Endothelial cell of umbilical vein (primary cell): Measurements from ENCODE around the gene TMIGD3. TPM values are rescaled to one million over a fixed set of nuclear protein-coding genes. Genes with fewer than 3 reads are reported as not detected.

Experiments used
- BruUV-seq: library from RNA; stranded (reverse); fragments of 400-500 nt; replicated peaks from 2 replicates; lab custom pipeline; 2021; lab: Mats Ljungman, UMichigan
- CTCF ChIA-PET: fragments of 300-600, 350-600 bp; sonication (Branson Sonifier 250); formaldehyde crosslinking; loops from one replicate; lab custom pipeline; 2021; ENCODE audit warnings: antibody characterized with exemption, inconsistent platforms; lab: Charles Lee
- POLR2A ChIA-PET: fragments of 300-600, 350-600 bp; sonication (Branson Sonifier 250); formaldehyde crosslinking; loops from one replicate; lab custom pipeline; 2021; ENCODE audit warnings: antibody characterized with exemption, inconsistent platforms; lab: Charles Lee
- DNase-seq: peaks from one replicate; pipeline ENCODE4 v3.0.0-alpha.2; 2011; ENCODE audit warnings: low read depth, low spot score
- FAIRE-seq: peaks from 2 replicates; lab custom pipeline; 2011; peaks lifted over from hg19 to GRCh38; lab: Jason Lieb, UNC
- H2AFZ ChIP-seq: 2 replicates; pipeline ENCODE4 v1.6.0; 2012; ENCODE audit warnings: low read depth, low read length, control low read depth, inconsistent platforms
- H3K27ac ChIP-seq: 2 replicates; pipeline ENCODE4 v1.5.1; 2011; ENCODE audit warnings: low read depth, mild to moderate bottlenecking, control low read depth, low read length, moderate library complexity; ENCODE audit not compliant: insufficient read depth
- H3K27me3 ChIP-seq, 2 experiments: 2 replicates each; pipeline versions ENCODE4 v1.6.0 to v1.6.1; 2011; ENCODE audit warnings: low read length in 2 of 2, mixed read lengths in 1 of 2; ENCODE audit not compliant: control insufficient read depth in 2 of 2, insufficient read depth in 2 of 2
- H3K36me3 ChIP-seq, 2 experiments: 2 replicates in 1 of 2; 3 replicates in 1 of 2; pipeline ENCODE4 v1.5.1; 2011; ENCODE audit warnings: low read length in 2 of 2, mild to moderate bottlenecking in 1 of 2, moderate library complexity in 1 of 2; ENCODE audit not compliant: control insufficient read depth in 2 of 2, insufficient read depth in 2 of 2; ENCODE audit errors: extremely low read depth in 1 of 2
- H3K4me1 ChIP-seq: 3 replicates; pipeline ENCODE4 v1.5.1; 2011; ENCODE audit warnings: mild to moderate bottlenecking, low read length; ENCODE audit not compliant: control insufficient read depth, insufficient read depth; ENCODE audit errors: extremely low read depth
- H3K4me2 ChIP-seq: 2 replicates; pipeline ENCODE4 v1.6.1; 2011; ENCODE audit warnings: low read length, control low read depth, mixed read lengths; ENCODE audit not compliant: insufficient read depth
- H3K4me3 ChIP-seq, 3 experiments: fragments of 200-600 bp in 1 of 3; sonication (generic), shearing (Covaris generic) in 1 of 3; replicated peaks in 1 of 3; 2 replicates each; pipeline ENCODE4 v1.5.1; 2011 to 2016; ENCODE audit warnings: control low read depth in 3 of 3, low read length in 3 of 3, mild to moderate bottlenecking in 2 of 3, inconsistent platforms in 1 of 3, low read depth in 1 of 3, moderate library complexity in 1 of 3; ENCODE audit not compliant: insufficient read depth in 1 of 3
- H3K79me2 ChIP-seq: 2 replicates; pipeline ENCODE4 v1.6.0; 2012; ENCODE audit warnings: low read length, inconsistent platforms; ENCODE audit not compliant: control insufficient read depth, insufficient read depth
- H3K9ac ChIP-seq: replicated peaks from 2 replicates; pipeline ENCODE3; 2011; ENCODE audit warnings: low read length, control low read depth; ENCODE audit not compliant: insufficient read depth; ENCODE audit errors: extremely low read depth
- H3K9me1 ChIP-seq: replicated peaks from 3 replicates; pipeline ENCODE4 v1.6.0; 2011; ENCODE audit warnings: mild to moderate bottlenecking, low read length; ENCODE audit not compliant: control insufficient read depth, insufficient read depth; ENCODE audit errors: extremely low read depth
- H3K9me3 ChIP-seq: replicated peaks from 2 replicates; pipeline ENCODE4 v1.5.1; 2012; ENCODE audit warnings: low read length, inconsistent platforms; ENCODE audit not compliant: control insufficient read depth, insufficient read depth
- H4K20me1 ChIP-seq: replicated peaks from 2 replicates; pipeline ENCODE3; 2011; ENCODE audit warnings: mild to moderate bottlenecking, low read length; ENCODE audit not compliant: control insufficient read depth, insufficient read depth; ENCODE audit errors: extremely low read depth
- FOS ChIP-seq: IDR thresholded peaks from 2 replicates; pipeline ENCODE4 v1.6.1; 2011; ENCODE audit warnings: mild to moderate bottlenecking, low read length, moderate library complexity, borderline replicate concordance; ENCODE audit not compliant: insufficient read depth
- GATA2 ChIP-seq: IDR thresholded peaks from 2 replicates; pipeline ENCODE4 v1.7.0; 2011; ENCODE audit warnings: low read depth, mild to moderate bottlenecking, moderate library complexity, mixed read lengths, low read length; ENCODE audit not compliant: insufficient read length, insufficient read depth
- JUN ChIP-seq: IDR thresholded peaks from 2 replicates; pipeline ENCODE4 v1.6.1; 2011; ENCODE audit warnings: borderline replicate concordance, low read depth; ENCODE audit not compliant: insufficient read length, insufficient read depth
- MYC ChIP-seq: IDR thresholded peaks from one replicate; pipeline ENCODE4 v1.6.1; 2011; ENCODE audit warnings: mild to moderate bottlenecking, low read depth, low read length
- POLR2A ChIP-seq: IDR thresholded peaks from 2 replicates; pipeline ENCODE4 v1.6.1; 2012; ENCODE audit warnings: low read depth, mild to moderate bottlenecking, control low read depth, low read length
- POLR2AphosphoS5 ChIP-seq: IDR thresholded peaks from 2 replicates; pipeline ENCODE4 v1.6.1; 2012; ENCODE audit warnings: low read depth, mild to moderate bottlenecking, control low read depth, low read length, moderate library complexity; ENCODE audit not compliant: insufficient read depth
- dilution Hi-C: fragments of 300-500 bp; cut with MboI; formaldehyde crosslinking; loops from one replicate; pipeline ENCODE4 v1.15.0; 2019; ENCODE audit warnings: low sequenced_read_pairs; ENCODE audit not compliant: extremely low pct_ligation_motif_present
- intact Hi-C: fragments of 100-400 bp; cut with micrococcal nuclease; formaldehyde crosslinking; loops from one replicate; pipeline ENCODE4 v1.10.0; 2022
- polyA plus RNA-seq, 4 experiments: library from polyadenylated mRNA; depleted of rRNA in 3 of 4; stranded (reverse) in 3 of 4; unstranded in 1 of 4; fragments of >200 nt; gene quantifications; 2 replicates each; pipeline versions ENCODE4 v1.2.1 to v1.2.3, GENCODE V29; 2011 to 2012; ENCODE audit warnings: missing spikeins in 1 of 4
- total RNA-seq: library from RNA; stranded (reverse); gene quantifications from 2 replicates; pipeline ENCODE4 v1.2.3, GENCODE V29; 2021
- TF ChIP-seq, protein P1 (sequence below), 2 donors: IDR thresholded peaks; 1 replicate in 1 of 2; 2 replicates in 1 of 2; pipeline ENCODE4 v1.5.1; 2011; ENCODE audit warnings: low read length in 2 of 2, mild to moderate bottlenecking in 2 of 2, moderate library complexity in 2 of 2, control low read depth in 1 of 2, inconsistent platforms in 1 of 2, low read depth in 1 of 2; ENCODE audit not compliant: insufficient read depth in 1 of 2; ENCODE audit errors: extremely low read depth in 1 of 2

Gene TMIGD3
- total and polyA plus RNA-seq, 2 donors (not counting 3 experiments of a cell fraction or from before 2014, with no cell fraction given) = 0.07 to 0.49 TPM

DNA sequence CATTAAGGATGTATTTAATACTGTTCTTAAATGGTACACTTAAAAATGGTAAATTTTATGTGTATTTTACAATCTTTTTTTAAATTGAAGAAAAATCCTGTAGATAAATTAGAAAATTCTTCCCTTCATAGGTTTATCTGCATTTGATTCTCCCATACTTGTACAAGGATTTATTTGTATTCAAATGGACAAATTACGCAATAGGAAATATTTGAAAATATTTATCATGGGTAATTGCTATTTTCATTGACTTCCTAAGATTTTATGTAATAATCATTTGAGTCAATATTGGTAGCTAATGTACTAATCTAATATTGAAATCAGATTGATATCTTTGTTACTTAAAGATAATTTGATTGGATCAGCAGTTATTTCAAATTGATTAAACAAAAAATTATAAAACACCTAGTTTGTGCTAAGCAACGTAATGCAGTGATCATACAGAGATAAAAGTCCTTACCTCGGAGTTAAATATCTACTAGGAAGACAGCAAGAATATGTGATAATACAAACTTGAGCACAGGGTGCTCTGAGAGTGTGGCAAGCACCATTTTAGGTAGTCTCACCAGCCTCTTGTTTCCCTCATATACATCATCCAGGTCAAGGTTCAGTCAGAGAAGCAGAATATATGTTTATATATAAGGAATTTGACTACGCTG lies 40.9 kb downstream of the TMIGD3 start:
- no peak for FAIRE-seq
- Histone ChIP-seq H3K79me2 (no peaks in the 10 kb centered on the region), H3K36me3 (peaks cover 5 to 18% of the 10 kb centered on the region in 2 experiments), H3K4me3 (no peak overlapping the region), H2AFZ (no peak overlapping the region), H3K9me1 (no peaks in the 10 kb centered on the region), H4K20me1 (no peaks in the 10 kb centered on the region), H3K4me1 (no peaks in the 10 kb centered on the region), H3K27me3 (no peaks in the 10 kb centered on the region), H3K9me3 (no peaks in the 10 kb centered on the region), H3K27ac (no peak overlapping the region), H3K4me2 (no peak overlapping the region), H3K9ac (no peak overlapping the region)
- POLR2A ChIA-PET = interaction anchor here (1.2 kb wide), 1 partner anchor 9 kb away, joined by 4 read pairs; no protein-coding TSS in a partner anchor
- intact Hi-C loops = no loop called here
- BruUV-seq = no TSS peak
- no peak for DNase-seq
- dilution Hi-C loops = no loop called here
- CTCF ChIA-PET = interaction anchor here (2.4 kb wide), 1 partner anchor 12 kb away, joined by 7 read pairs; the partner anchor contains the start of gene C1orf162
- TF ChIP-seq POLR2A (no peak), JUN (no peak)

DNA sequence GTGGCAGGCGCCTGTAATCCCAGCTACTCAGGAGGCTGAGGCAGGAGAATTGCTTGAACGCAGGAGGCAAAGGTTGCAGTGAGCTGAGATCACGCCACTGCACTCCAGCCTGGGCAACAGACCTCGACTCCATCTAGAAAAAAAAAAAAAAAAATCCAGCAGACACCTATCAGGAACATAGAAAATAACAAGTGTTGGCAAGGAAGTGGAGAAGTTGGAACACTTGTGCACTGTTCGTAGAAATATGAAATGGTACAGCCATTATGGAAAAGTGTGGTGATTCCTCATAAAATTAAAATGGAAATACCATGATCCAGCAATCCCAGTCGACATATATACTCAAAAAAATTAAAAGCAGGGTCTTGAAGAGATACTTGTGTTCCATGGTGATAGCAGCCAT lies 41.7 kb downstream of the TMIGD3 start:
- POLR2A ChIA-PET = no interaction called here
- Histone ChIP-seq H2AFZ (no peak overlapping the region), H3K27ac (no peak overlapping the region), H3K36me3 (peaks cover 5 to 23% of the 10 kb centered on the region in 2 experiments), H3K9ac (no peak overlapping the region), H3K4me2 (no peak overlapping the region), H3K9me3 (no peaks in the 10 kb centered on the region), H3K4me1 (no peaks in the 10 kb centered on the region), H3K27me3 (no peaks in the 10 kb centered on the region), H3K4me3 (no peak overlapping the region), H3K9me1 (no peaks in the 10 kb centered on the region), H3K79me2 (peaks cover 2% of the 10 kb centered on the region), H4K20me1 (no peaks in the 10 kb centered on the region)
- CTCF ChIA-PET = interaction anchor here (2.4 kb wide), 1 partner anchor 12 kb away, joined by 7 read pairs; the partner anchor contains the start of gene C1orf162
- DNase-seq (no peak), FAIRE-seq (no peak)
- dilution Hi-C loops = no loop called here
- no TSS peak for BruUV-seq
- TF ChIP-seq, protein P1, sequence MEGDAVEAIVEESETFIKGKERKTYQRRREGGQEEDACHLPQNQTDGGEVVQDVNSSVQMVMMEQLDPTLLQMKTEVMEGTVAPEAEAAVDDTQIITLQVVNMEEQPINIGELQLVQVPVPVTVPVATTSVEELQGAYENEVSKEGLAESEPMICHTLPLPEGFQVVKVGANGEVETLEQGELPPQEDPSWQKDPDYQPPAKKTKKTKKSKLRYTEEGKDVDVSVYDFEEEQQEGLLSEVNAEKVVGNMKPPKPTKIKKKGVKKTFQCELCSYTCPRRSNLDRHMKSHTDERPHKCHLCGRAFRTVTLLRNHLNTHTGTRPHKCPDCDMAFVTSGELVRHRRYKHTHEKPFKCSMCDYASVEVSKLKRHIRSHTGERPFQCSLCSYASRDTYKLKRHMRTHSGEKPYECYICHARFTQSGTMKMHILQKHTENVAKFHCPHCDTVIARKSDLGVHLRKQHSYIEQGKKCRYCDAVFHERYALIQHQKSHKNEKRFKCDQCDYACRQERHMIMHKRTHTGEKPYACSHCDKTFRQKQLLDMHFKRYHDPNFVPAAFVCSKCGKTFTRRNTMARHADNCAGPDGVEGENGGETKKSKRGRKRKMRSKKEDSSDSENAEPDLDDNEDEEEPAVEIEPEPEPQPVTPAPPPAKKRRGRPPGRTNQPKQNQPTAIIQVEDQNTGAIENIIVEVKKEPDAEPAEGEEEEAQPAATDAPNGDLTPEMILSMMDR (IDR thresholded peaks at IDR 0.05; ENCODE audit: extremely low read depth in 1 of 2, insufficient read depth in 1 of 2, low read depth in 1 of 2, low read length in 2 of 2) = no peak
- no peak for TF ChIP-seq FOS
- no peak for TF ChIP-seq MYC
- no peak for TF ChIP-seq GATA2
- TF ChIP-seq POLR2AphosphoS5 = no peak
- intact Hi-C loops = no loop called here
